SK-N-MC (cell line): ENCODE measurements around the gene CTNNB1.
"Not testable (repeated sequence)": the region's sequence is repeated elsewhere in the genome, so short reads cannot be mapped to it uniquely, and the experiment has no call there.

Experiments
- DNase-seq: peaks from one replicate; pipeline ENCODE4 v3.0.0-alpha.2; 2011; ENCODE audit warnings: low read depth, low spot score
- H3K27ac ChIP-seq: fragments of 200-600 bp; sonication (generic); 2 replicates; pipeline ENCODE4 v1.5.1; 2016; ENCODE audit warnings: mixed run types
- H3K36me3 ChIP-seq: fragments of 200-600 bp; sonication (generic); 2 replicates; pipeline ENCODE4 v1.6.1; 2017; ENCODE audit warnings: antibody characterized with exemption, low read length, mixed read lengths; ENCODE audit not compliant: insufficient read depth
- H3K4me3 ChIP-seq: fragments of 200-600 bp; sonication (generic); 2 replicates; pipeline ENCODE4 v1.5.1; 2016
- H3K9ac ChIP-seq: fragments of 200-600 bp; sonication (generic); 2 replicates; pipeline ENCODE4 v1.8.0; 2017; ENCODE audit warnings: mixed run types, mixed read lengths; ENCODE audit not compliant: insufficient read length
- H3K9me3 ChIP-seq: fragments of 200-600 bp; sonication (generic); 2 replicates; pipeline ENCODE4 v1.6.1; 2017; ENCODE audit warnings: low read depth, mild to moderate bottlenecking, antibody characterized with exemption, low read length, moderate library complexity, mixed read lengths
- EZH2 ChIP-seq: fragments of 200-600 bp; sonication (generic); IDR thresholded peaks from one replicate; pipeline ENCODE4 v1.6.1; 2017; ENCODE audit warnings: antibody characterized with exemption
- FOXP2 ChIP-seq: optimal IDR thresholded peaks from 2 replicates; pipeline ENCODE3; 2011; ENCODE audit warnings: mild to moderate bottlenecking, moderate library complexity; ENCODE audit not compliant: insufficient read depth; ENCODE audit errors: extremely low read length, control extremely low read depth
- POLR2AphosphoS5 ChIP-seq: IDR thresholded peaks from 2 replicates; pipeline ENCODE4 v1.6.1; 2012; ENCODE audit warnings: mild to moderate bottlenecking, low read depth, low read length, borderline replicate concordance

CTNNB1 gene

GRCh38 chr3:41267975-41268640 is 68.8 kb downstream of the CTNNB1 start:
- no peak overlapping the region for H3K9ac ChIP-seq
- H3K9me3 ChIP-seq = no peaks in the 10 kb centered on the region
- no peak for DNase-seq
- no peak overlapping the region for H3K4me3 ChIP-seq
- H3K36me3 ChIP-seq = no peaks in the 10 kb centered on the region
- no peak overlapping the region for H3K27ac ChIP-seq
- TF ChIP-seq FOXP2 (no peak), POLR2AphosphoS5 (no peak), EZH2 (no peak)

DNA sequence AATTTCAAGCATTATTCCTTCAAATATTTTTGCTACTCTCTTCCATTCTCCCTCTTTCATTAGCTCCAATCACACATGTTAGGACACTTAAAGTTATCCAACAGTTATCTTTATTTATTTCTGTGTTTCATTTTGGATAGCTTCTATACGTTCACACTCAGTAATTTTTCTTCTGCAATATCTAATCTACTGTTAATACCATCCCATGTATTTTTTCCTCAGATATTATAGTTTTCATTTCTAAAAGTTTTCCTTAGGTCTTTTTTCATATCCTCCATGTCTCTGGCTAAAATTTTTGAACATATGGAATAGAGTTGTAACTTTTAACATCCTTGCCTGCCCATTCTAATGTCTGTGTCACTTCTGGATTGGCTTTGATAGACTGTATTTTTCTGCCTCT is 73.4 kb downstream of the CTNNB1 start:
- Histone ChIP-seq H3K36me3 (no peaks in the 10 kb centered on the region), H3K9me3 (no peaks in the 10 kb centered on the region), H3K27ac (no peak overlapping the region), H3K4me3 (no peak overlapping the region), H3K9ac (no peak overlapping the region)
- TF ChIP-seq EZH2 (no peak), FOXP2 (no peak), POLR2AphosphoS5 (no peak)
- no peak for DNase-seq

DNA sequence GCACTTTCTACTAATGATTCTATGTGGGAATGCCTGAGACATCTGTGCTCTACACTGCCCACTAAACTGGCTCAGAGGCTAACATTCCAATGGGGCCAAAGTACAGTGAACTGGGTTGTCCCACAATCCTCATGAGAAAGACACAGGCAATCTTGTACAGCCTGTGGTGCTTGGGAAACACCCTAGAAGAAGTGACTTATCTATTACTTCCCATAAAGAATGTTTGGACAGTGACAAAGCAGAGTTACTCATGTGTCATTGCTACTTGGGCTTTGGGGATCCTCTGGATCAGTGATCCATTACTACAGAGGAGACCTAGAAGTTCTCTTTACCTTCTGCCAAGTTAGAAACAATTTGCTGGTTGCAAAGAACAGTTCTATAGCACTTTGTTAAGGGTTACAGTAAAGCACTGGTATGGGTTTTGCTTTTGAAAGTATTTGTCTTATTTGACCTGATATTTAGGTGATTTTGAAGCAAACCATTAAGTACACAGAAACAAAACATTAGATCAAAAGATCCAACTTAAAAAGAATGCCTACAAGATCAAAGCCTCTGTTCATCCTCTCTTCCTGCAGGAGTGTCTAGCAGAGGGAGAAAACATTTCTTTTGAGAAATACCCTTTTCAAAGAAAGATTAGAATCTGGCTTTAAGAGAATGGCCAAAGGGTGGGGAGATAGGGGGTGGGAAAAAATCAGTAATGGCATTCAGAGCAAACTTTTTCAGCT is 75.8 kb downstream of the CTNNB1 start:
- DNase-seq = no peak
- no peaks in the 10 kb centered on the region for H3K9me3 ChIP-seq
- no peaks in the 10 kb centered on the region for H3K36me3 ChIP-seq
- H3K4me3 ChIP-seq = no peak overlapping the region
- TF ChIP-seq EZH2 (no peak), FOXP2 (no peak), POLR2AphosphoS5 (no peak)
- H3K9ac ChIP-seq = no peak overlapping the region
- no peak overlapping the region for H3K27ac ChIP-seq

DNA sequence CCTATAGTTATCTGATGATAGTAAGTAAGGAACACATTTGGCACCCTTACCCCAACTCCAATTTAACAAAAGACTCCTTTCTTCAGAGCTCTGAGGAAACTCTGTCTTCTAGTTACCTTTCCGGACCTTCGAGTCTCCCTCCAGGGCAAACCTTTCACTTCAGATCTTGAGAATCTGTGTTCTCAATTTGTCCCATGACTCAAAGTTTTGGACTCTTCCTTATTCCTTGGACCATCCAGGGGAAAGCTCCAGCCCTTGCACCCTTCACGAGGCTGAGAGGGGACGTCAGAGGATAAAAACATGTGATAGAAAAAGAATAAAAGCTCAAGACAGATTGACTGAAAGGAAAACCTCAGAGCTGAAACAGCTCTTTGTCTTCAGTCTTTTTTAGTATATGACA is 76.9 kb downstream of the CTNNB1 start:
- DNase-seq = no peak

DNA sequence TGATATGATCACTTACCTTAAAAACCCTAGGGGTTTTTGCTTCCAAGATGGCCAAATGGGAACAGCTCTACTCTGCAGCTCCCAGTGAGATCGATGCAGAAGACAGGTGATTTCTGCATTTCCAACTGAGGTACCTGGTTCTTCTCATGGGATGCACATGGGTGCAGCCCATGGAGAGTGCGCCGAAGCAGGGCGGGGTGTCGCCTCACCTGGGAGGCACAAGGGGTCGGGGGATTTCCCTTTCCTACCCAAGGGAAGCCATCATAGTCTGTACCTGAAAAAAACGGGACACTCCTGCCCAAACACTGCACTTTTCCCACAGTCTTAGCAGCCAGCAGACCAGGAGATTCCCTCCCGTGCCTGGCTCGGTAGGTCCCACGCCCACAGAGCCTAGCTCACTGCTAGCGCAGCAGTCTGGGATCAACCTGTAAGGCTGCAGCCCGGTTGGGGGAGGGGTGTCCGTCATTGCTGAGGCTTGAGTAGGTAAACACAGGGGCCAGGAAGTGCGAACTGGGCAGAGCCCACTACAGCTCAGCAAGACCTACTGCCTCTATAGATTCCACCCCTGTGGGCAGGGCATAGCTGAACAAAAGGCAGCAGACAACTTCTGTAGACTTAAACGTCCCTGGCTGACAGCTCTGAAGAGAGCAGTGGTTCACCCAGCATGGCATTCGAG is 78.6 kb downstream of the CTNNB1 start:
- Histone ChIP-seq H3K4me3 (no peak overlapping the region), H3K9ac (no peak overlapping the region), H3K36me3 (no peaks in the 10 kb centered on the region), H3K27ac (no peak overlapping the region), H3K9me3 (no peaks in the 10 kb centered on the region)
- no peak for DNase-seq
- TF ChIP-seq FOXP2 = no peak
- no peak for TF ChIP-seq EZH2
- TF ChIP-seq POLR2AphosphoS5 = no peak

More for the DNA sequence above, 76.9 kb downstream of the CTNNB1 start:
- no peaks in the 10 kb centered on the region for H3K36me3 ChIP-seq
- no peak overlapping the region for H3K9ac ChIP-seq
- no peak overlapping the region for H3K4me3 ChIP-seq
- no peak overlapping the region for H3K27ac ChIP-seq
- H3K9me3 ChIP-seq = no peaks in the 10 kb centered on the region
- TF ChIP-seq EZH2 (no peak), FOXP2 (no peak), POLR2AphosphoS5 (no peak)

DNA sequence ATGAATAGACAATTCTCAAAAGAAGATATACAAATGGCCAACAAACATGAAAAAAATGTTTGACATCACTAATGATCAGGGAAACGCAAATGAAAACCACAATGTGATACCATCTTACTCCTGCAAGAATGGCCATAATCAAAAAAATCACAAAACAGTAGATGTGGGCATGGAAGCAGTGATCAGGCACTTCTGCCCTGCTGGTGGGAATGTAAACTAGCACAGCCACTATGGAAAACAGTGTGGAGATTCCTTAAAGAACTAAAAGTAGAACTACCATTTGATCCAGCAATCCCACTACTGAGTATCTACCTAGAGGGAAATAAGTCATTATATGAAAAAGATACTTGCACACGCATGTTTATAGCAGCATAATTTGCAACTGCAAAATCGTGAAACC is 85.6 kb downstream of the CTNNB1 start:
- not testable (repeated sequence) for H3K9me3 ChIP-seq, DNase-seq, H3K27ac ChIP-seq, H3K4me3 ChIP-seq, H3K9ac ChIP-seq, H3K36me3 ChIP-seq

DNA sequence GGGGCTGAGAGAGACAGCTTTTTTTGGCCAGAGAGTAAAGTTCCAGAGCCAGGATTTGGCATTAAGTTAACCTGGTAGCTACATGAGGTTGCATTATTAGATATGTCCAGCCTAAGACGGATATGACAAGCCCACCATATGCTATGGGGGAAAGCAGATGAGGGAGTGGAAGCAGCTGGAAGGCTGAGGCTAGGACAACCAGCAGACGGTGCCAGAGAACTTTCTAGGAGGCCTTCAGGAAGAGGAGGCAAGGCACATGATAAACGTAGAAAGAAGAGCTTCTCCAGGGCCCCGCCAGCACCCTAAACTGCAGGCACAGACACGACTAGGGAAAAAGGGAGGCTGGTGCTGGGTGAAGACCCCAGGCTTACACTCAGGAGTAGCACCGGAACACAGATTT is 87.0 kb downstream of the CTNNB1 start:
- Histone ChIP-seq H3K4me3 (no peak overlapping the region), H3K9ac (no peak overlapping the region), H3K9me3 (no peaks in the 10 kb centered on the region), H3K27ac (no peak overlapping the region), H3K36me3 (no peaks in the 10 kb centered on the region)
- no peak for DNase-seq
- TF ChIP-seq EZH2 (no peak), POLR2AphosphoS5 (no peak), FOXP2 (no peak)

- DNase-seq = no peak
- Histone ChIP-seq H3K9ac (no peak overlapping the region), H3K4me3 (no peak overlapping the region), H3K27ac (no peak overlapping the region), H3K36me3 (no peaks in the 10 kb centered on the region), H3K9me3 (no peaks in the 10 kb centered on the region)
- no peak for TF ChIP-seq POLR2AphosphoS5
- TF ChIP-seq FOXP2 = no peak
- no peak for TF ChIP-seq EZH2
These were observed 89.5 kb downstream of the CTNNB1 start for GRCh38 chr3:41288785-41289184.
